Endothelial cell of umbilical vein (primary cell): ENCODE measurements around the gene PITPNM3. TPM values are rescaled to one million over a fixed set of nuclear protein-coding genes. Genes with fewer than 3 reads are reported as not detected.

Source experiments
- BruUV-seq: library from RNA; stranded (reverse); fragments of 400-500 nt; replicated peaks from 2 replicates; lab custom pipeline; 2021; lab: Mats Ljungman, UMichigan
- CTCF ChIA-PET: fragments of 300-600, 350-600 bp; sonication (Branson Sonifier 250); formaldehyde crosslinking; loops from one replicate; lab custom pipeline; 2021; ENCODE audit warnings: antibody characterized with exemption, inconsistent platforms; lab: Charles Lee
- POLR2A ChIA-PET: fragments of 300-600, 350-600 bp; sonication (Branson Sonifier 250); formaldehyde crosslinking; loops from one replicate; lab custom pipeline; 2021; ENCODE audit warnings: antibody characterized with exemption, inconsistent platforms; lab: Charles Lee
- DNase-seq: peaks from one replicate; pipeline ENCODE4 v3.0.0-alpha.2; 2011; ENCODE audit warnings: low read depth, low spot score
- FAIRE-seq: peaks from 2 replicates; lab custom pipeline; 2011; peaks lifted over from hg19 to GRCh38; lab: Jason Lieb, UNC
- H2AFZ ChIP-seq: 2 replicates; pipeline ENCODE4 v1.6.0; 2012; ENCODE audit warnings: low read depth, low read length, control low read depth, inconsistent platforms
- H3K27ac ChIP-seq: 2 replicates; pipeline ENCODE4 v1.5.1; 2011; ENCODE audit warnings: low read depth, mild to moderate bottlenecking, control low read depth, low read length, moderate library complexity; ENCODE audit not compliant: insufficient read depth
- H3K27me3 ChIP-seq, 2 experiments: 2 replicates each; pipeline versions ENCODE4 v1.6.0 to v1.6.1; 2011; ENCODE audit warnings: low read length in 2 of 2, mixed read lengths in 1 of 2; ENCODE audit not compliant: control insufficient read depth in 2 of 2, insufficient read depth in 2 of 2
- H3K36me3 ChIP-seq, 2 experiments: 2 replicates in 1 of 2; 3 replicates in 1 of 2; pipeline ENCODE4 v1.5.1; 2011; ENCODE audit warnings: low read length in 2 of 2, mild to moderate bottlenecking in 1 of 2, moderate library complexity in 1 of 2; ENCODE audit not compliant: control insufficient read depth in 2 of 2, insufficient read depth in 2 of 2; ENCODE audit errors: extremely low read depth in 1 of 2
- H3K4me1 ChIP-seq: 3 replicates; pipeline ENCODE4 v1.5.1; 2011; ENCODE audit warnings: mild to moderate bottlenecking, low read length; ENCODE audit not compliant: control insufficient read depth, insufficient read depth; ENCODE audit errors: extremely low read depth
- H3K4me2 ChIP-seq: 2 replicates; pipeline ENCODE4 v1.6.1; 2011; ENCODE audit warnings: low read length, control low read depth, mixed read lengths; ENCODE audit not compliant: insufficient read depth
- H3K4me3 ChIP-seq, 3 experiments: fragments of 200-600 bp in 1 of 3; sonication (generic), shearing (Covaris generic) in 1 of 3; replicated peaks in 1 of 3; 2 replicates each; pipeline ENCODE4 v1.5.1; 2011 to 2016; ENCODE audit warnings: control low read depth in 3 of 3, low read length in 3 of 3, mild to moderate bottlenecking in 2 of 3, inconsistent platforms in 1 of 3, low read depth in 1 of 3, moderate library complexity in 1 of 3; ENCODE audit not compliant: insufficient read depth in 1 of 3
- H3K79me2 ChIP-seq: 2 replicates; pipeline ENCODE4 v1.6.0; 2012; ENCODE audit warnings: low read length, inconsistent platforms; ENCODE audit not compliant: control insufficient read depth, insufficient read depth
- H3K9ac ChIP-seq: replicated peaks from 2 replicates; pipeline ENCODE3; 2011; ENCODE audit warnings: low read length, control low read depth; ENCODE audit not compliant: insufficient read depth; ENCODE audit errors: extremely low read depth
- H3K9me1 ChIP-seq: replicated peaks from 3 replicates; pipeline ENCODE4 v1.6.0; 2011; ENCODE audit warnings: mild to moderate bottlenecking, low read length; ENCODE audit not compliant: control insufficient read depth, insufficient read depth; ENCODE audit errors: extremely low read depth
- H3K9me3 ChIP-seq: replicated peaks from 2 replicates; pipeline ENCODE4 v1.5.1; 2012; ENCODE audit warnings: low read length, inconsistent platforms; ENCODE audit not compliant: control insufficient read depth, insufficient read depth
- H4K20me1 ChIP-seq: replicated peaks from 2 replicates; pipeline ENCODE3; 2011; ENCODE audit warnings: mild to moderate bottlenecking, low read length; ENCODE audit not compliant: control insufficient read depth, insufficient read depth; ENCODE audit errors: extremely low read depth
- EZH2 ChIP-seq: IDR thresholded peaks from 2 replicates; pipeline ENCODE4 v1.6.1; 2012; ENCODE audit warnings: borderline replicate concordance, low read depth, mild to moderate bottlenecking, moderate library complexity, low read length, inconsistent platforms; ENCODE audit not compliant: severe bottlenecking
- GATA2 ChIP-seq: IDR thresholded peaks from 2 replicates; pipeline ENCODE4 v1.7.0; 2011; ENCODE audit warnings: low read depth, mild to moderate bottlenecking, moderate library complexity, mixed read lengths, low read length; ENCODE audit not compliant: insufficient read length, insufficient read depth
- JUN ChIP-seq: IDR thresholded peaks from 2 replicates; pipeline ENCODE4 v1.6.1; 2011; ENCODE audit warnings: borderline replicate concordance, low read depth; ENCODE audit not compliant: insufficient read length, insufficient read depth
- MYC ChIP-seq: IDR thresholded peaks from one replicate; pipeline ENCODE4 v1.6.1; 2011; ENCODE audit warnings: mild to moderate bottlenecking, low read depth, low read length
- POLR2A ChIP-seq: IDR thresholded peaks from 2 replicates; pipeline ENCODE4 v1.6.1; 2012; ENCODE audit warnings: low read depth, mild to moderate bottlenecking, control low read depth, low read length
- POLR2AphosphoS5 ChIP-seq: IDR thresholded peaks from 2 replicates; pipeline ENCODE4 v1.6.1; 2012; ENCODE audit warnings: low read depth, mild to moderate bottlenecking, control low read depth, low read length, moderate library complexity; ENCODE audit not compliant: insufficient read depth
- dilution Hi-C: fragments of 300-500 bp; cut with MboI; formaldehyde crosslinking; loops from one replicate; pipeline ENCODE4 v1.15.0; 2019; ENCODE audit warnings: low sequenced_read_pairs; ENCODE audit not compliant: extremely low pct_ligation_motif_present
- intact Hi-C: fragments of 100-400 bp; cut with micrococcal nuclease; formaldehyde crosslinking; loops from one replicate; pipeline ENCODE4 v1.10.0; 2022
- polyA plus RNA-seq, 4 experiments: library from polyadenylated mRNA; depleted of rRNA in 3 of 4; stranded (reverse) in 3 of 4; unstranded in 1 of 4; fragments of >200 nt; gene quantifications; 2 replicates each; pipeline versions ENCODE4 v1.2.1 to v1.2.3, GENCODE V29; 2011 to 2012; ENCODE audit warnings: missing spikeins in 1 of 4
- total RNA-seq: library from RNA; stranded (reverse); gene quantifications from 2 replicates; pipeline ENCODE4 v1.2.3, GENCODE V29; 2021
- TF ChIP-seq, protein P1 (sequence below): IDR thresholded peaks from 2 replicates; pipeline ENCODE4 v1.6.1; 2011; ENCODE audit not compliant: insufficient read depth, insufficient read length

PITPNM3 gene
- total and polyA plus RNA-seq, 2 donors (not counting 3 experiments of a cell fraction or from before 2014, with no cell fraction given) = 1.0 to 1.9 TPM

DNA sequence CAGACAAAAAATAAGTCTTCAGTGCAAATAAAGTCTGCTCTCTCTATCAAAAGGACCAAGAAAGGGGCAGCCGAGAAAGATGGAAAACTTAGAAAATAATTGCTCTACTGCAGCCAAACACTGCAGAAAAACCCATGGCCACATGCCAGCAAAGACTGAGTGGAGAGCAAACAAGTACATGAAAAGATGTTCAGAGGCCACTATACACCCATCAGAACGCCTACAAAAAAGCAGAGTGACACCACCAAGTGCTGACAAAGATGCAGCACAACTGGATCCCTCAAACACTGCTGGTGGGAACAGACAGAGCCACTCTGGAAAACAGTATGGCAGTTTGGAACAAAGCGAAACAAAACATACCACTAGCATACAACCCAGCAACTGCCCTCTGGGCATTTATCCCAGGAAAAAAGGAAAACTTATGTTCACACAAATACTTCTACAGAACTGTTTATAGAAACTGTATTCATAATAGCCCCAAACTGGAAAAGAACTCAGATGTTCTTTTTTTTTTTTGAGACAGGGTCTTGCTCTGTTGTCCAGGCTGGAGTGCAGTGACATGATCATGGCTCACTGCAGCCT is 47.5 kb upstream of the PITPNM3 start:
- peaks cover 23 to 29% of the 10 kb centered on the region in 2 experiments for H3K36me3 ChIP-seq
- POLR2A ChIA-PET = no interaction called here
- no peak overlapping the region for H3K4me3 ChIP-seq
- dilution Hi-C loops (no loop called here), intact Hi-C loops (no loop called here)
- H3K27ac ChIP-seq = no peak overlapping the region
- TF ChIP-seq JUN (no peak), POLR2AphosphoS5 (no peak), POLR2A (no peak), MYC (no peak)
- TF ChIP-seq, protein P1, sequence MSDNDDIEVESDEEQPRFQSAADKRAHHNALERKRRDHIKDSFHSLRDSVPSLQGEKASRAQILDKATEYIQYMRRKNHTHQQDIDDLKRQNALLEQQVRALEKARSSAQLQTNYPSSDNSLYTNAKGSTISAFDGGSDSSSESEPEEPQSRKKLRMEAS = no peak
- no peak overlapping the region for H3K4me2 ChIP-seq
- H3K9ac ChIP-seq = no peak overlapping the region
- no peaks in the 10 kb centered on the region for H3K9me1 ChIP-seq
- CTCF ChIA-PET = no interaction called here
- FAIRE-seq (no peak), DNase-seq (peak; percentile 31)
- no peaks in the 10 kb centered on the region for H3K4me1 ChIP-seq
- BruUV-seq = no TSS peak
- H3K79me2 ChIP-seq = no peaks in the 10 kb centered on the region
- no peak overlapping the region for H2AFZ ChIP-seq
- no peaks in the 10 kb centered on the region for H3K9me3 ChIP-seq
- no peaks in the 10 kb centered on the region for H3K27me3 ChIP-seq
- H4K20me1 ChIP-seq = no peaks in the 10 kb centered on the region

DNA sequence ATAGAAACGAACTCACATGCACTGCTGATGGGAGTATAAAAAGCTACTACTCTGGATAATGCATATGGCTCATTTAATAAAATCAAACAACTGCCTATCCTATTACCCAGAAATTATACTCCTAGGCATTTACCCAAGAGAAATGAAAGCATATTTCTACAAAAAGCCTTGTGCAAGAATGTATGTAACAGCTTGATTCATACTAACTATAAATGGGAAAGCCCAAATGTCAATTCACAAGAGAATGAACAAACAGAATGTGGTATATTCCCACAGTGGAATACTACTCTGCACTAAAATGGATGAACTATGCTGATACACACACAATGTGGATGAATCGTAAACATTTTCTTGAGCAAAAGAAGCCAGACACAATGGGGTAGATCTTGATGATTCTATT is 45.8 kb upstream of the PITPNM3 start:
- Histone ChIP-seq H3K9ac (no peak overlapping the region), H3K9me3 (no peaks in the 10 kb centered on the region), H3K79me2 (no peaks in the 10 kb centered on the region), H3K4me1 (no peaks in the 10 kb centered on the region), H3K4me2 (no peak overlapping the region), H3K9me1 (no peaks in the 10 kb centered on the region), H3K4me3 (no peak overlapping the region), H4K20me1 (no peaks in the 10 kb centered on the region), H3K27me3 (no peaks in the 10 kb centered on the region), H3K27ac (no peak overlapping the region), H2AFZ (no peak overlapping the region), H3K36me3 (peaks cover 11 to 23% of the 10 kb centered on the region in 2 experiments)
- no TSS peak for BruUV-seq
- CTCF ChIA-PET = no interaction called here
- POLR2A ChIA-PET = no interaction called here
- TF ChIP-seq POLR2AphosphoS5 = no peak
- no peak for TF ChIP-seq GATA2
- no peak for TF ChIP-seq EZH2
- no peak for TF ChIP-seq POLR2A
- dilution Hi-C loops = no loop called here
- DNase-seq = no peak
- FAIRE-seq = no peak
- intact Hi-C loops = no loop called here
